SK-N-MC (cell line): Measurements from ENCODE around the gene CFTR.

ENCODE experiments used
- EZH2 ChIP-seq: fragments of 200-600 bp; sonication (generic); IDR thresholded peaks from one replicate; pipeline ENCODE4 v1.6.1; 2017; ENCODE audit warnings: antibody characterized with exemption
- POLR2AphosphoS5 ChIP-seq: IDR thresholded peaks from 2 replicates; pipeline ENCODE4 v1.6.1; 2012; ENCODE audit warnings: mild to moderate bottlenecking, low read depth, low read length, borderline replicate concordance

DNA sequence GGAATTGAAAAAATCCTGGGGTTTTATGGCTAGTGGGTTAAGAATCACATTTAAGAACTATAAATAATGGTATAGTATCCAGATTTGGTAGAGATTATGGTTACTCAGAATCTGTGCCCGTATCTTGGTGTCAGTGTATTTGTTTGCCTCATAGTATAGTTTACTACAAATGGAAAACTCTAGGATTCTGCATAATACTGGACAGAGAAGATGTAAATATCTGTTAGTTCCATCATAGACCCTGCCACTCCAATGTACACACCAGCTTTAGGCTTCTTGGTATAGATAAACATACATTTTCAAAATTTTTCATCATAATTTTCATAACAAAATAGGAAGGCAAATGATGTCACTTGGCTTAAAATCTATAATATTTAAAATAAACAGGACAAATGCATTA lies 108.1 kb downstream of the CFTR start:
- no peak for TF ChIP-seq POLR2AphosphoS5
- no peak for TF ChIP-seq EZH2
